ENCODE measurements around the gene ZDHHC5.
"Not testable (repeated sequence)": the region's sequence is repeated elsewhere in the genome, so short reads cannot be mapped to it uniquely, and the experiment has no call there.

ZDHHC5 gene

DNA sequence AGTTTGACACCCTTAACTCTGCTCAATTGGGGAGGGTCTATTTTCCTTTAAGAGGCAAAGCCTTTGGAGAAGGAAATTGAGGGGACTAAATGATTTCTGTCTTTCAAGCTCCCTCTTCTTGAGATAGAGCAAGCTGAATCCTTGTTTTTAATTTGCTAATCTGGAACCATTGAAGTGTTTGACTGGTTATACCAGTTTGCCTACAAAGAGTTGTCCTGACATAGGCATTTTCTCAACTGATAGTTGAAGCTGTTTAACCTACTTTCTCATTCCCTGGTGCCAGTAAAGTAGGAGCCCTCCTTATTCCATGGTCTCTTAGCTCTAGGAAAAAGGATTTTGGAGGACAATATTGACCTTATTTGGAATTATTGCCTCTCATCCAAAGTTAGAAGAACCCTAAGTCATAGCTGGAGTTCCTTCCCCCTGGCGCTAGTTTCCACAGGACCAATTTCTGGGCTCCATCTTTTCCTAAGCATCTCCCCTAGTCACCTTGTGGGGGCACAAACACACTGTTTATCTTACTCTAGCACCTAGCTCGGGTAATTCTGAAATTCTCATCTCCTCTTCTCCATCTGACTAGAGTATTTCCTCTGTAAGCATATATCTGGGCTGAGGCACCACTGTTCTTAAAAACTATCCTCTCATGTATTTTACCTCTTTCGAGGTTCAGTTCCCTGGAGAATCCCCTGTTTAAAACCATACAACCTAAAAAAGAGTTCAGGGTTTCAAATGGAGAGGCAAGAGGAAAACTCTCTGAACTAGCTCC, 7.4 kb downstream of the ZDHHC5 start:
- no peak for DNase-seq

DNA sequence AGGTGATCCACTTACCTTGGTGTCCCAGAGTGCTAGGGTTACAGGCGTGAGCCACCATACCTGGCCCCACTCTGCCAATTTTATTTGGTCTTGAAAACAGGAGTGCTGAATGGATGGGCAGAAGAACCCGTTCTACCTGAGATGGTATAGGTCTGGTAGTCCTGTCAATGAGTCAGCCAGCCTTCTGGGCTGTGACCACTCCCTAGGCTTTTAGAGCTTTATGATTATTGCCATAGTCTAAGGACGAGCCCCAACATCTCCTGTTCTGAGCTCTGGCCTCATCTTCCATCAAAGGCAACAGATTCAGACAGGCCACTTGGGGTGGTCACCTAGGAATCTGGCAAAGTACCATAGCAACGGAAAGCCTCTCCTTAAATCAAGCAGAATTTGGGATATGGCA, 11.5 kb downstream of the ZDHHC5 start:
- DNase-seq, result no peak

DNA sequence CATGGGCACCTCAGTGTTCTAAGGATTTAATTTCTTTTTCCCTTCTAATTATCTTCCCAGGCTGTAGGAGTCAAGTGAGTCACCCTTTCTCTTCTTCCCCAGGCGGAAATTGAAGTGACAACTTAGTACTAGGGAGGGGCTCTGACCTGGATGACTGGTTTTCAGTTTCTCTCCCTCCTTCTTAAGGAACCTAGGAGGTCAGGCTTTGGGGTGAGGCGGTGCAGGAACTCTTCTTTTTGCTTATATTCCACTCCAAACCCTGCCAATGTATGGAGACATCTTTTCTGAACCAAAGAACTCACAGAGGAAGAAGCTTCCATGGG, 12.6 kb downstream of the ZDHHC5 start:
- no peak for DNase-seq

DNA sequence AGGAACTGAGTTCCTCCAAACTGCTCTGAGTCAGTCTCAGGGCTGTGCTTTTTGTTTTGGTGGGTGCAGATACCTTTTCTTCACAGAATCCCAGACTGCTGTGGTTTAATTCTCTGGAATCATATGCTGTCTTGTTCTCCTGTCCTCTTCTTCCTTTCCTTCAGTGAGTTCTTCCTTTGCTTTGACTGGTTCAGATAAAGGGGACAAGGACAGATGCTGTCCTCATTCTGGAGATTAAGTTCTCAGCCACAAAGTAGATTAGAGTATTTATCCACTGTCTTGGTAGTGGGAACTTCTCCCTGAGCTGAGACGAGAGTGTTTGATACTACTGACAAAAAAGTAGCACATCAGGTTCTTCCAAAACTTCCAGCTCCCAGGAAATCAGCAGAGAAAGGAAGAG, 13.3 kb downstream of the ZDHHC5 start:
- DNase-seq, result no peak

DNA sequence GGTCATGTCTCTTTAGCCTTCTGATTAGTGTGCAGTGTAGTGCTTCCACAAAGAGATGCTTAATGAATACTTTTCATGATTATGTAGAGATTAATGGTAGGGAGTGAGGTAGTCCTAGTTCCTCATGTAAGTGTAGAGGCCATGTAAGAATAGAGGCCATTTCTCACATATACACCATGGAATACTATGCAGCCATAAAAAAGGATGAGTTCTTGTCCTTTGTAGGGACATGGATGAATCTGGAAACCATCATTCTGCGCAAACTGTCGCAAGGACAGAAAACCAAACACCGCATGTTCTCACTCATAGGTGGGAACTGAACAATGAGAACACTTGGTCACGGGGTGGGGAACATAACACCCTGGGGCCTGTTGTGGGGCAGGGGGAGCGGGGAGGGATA, 22.6 kb downstream of the ZDHHC5 start:
- not testable (repeated sequence) for DNase-seq

DNA sequence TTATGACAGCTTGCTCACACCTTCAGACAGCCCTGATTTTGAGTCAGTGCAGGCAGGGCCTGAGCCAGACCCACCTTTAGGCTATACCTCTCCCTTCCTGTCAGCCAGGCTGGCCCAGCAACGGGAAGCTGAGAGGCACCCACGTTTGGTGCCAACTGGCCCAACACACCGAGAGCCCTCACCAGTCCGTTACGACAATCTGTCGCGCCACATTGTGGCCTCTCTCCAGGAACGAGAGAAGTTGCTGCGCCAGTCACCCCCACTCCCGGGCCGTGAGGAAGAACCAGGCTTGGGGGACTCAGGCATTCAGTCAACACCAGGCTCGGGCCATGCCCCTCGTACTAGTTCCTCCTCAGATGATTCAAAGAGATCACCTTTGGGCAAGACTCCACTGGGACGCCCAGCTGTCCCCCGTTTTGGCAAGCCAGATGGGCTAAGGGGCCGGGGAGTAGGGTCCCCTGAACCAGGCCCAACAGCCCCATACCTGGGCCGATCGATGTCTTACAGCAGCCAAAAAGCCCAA, 31.0 kb downstream of the ZDHHC5 start:
- no peak for DNase-seq

DNA sequence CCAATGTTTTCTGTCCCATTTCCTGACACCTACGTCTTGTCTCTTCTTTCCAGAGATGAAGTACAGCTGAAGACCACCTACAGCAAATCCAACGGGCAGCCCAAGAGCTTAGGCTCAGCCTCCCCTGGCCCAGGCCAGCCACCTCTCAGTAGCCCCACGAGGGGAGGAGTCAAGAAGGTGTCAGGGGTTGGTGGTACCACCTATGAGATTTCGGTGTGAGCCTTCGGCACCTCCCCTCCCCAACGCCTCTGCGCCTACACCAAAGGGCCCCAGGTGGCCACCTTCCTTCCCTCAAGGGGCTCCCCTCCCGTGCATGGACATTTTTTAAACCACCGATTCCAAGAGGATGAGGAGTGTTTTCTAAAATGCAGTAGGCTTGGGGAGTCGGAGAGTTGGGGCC, 31.9 kb downstream of the ZDHHC5 start:
- no peak for DNase-seq

DNA sequence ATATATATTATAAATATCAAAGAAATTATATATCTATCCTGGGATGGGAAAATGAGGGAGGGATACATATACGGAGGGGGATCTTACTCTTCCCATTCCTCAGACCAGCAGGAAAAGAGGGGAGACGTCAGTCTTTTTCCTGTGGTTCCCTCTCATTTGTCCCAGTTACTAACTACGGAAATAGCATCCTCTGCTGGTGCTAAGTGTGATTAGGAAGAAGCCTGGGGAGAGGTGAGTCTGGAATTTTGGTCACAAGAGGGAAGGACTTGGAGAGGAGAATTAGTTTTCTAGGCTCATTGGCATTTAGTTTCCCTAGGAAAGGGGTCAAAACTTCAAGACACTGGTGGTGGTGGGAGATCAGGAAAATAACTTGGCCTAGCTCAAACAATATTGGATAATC, 32.5 kb downstream of the ZDHHC5 start:
- DNase-seq, result no peak

DNA sequence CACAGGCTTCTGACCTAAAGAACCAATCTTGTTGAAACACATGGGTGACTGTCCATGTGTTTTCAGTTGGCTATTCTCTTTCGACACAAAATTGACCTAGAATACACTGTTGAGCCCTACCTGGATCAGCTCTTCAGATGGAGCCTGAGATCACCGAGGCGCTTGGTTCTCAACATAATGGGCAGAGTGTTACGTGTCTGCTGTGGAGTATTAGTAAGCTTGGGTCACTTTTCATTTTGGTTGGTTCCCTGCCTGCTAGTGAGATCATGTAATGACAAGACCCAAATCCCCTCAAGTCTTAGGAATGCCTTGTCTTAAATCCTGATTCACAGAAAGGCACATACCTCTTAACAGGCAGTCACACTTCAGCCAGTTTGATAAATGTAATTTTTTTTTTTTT, 35.4 kb downstream of the ZDHHC5 start:
- DNase-seq, result no peak

DNA sequence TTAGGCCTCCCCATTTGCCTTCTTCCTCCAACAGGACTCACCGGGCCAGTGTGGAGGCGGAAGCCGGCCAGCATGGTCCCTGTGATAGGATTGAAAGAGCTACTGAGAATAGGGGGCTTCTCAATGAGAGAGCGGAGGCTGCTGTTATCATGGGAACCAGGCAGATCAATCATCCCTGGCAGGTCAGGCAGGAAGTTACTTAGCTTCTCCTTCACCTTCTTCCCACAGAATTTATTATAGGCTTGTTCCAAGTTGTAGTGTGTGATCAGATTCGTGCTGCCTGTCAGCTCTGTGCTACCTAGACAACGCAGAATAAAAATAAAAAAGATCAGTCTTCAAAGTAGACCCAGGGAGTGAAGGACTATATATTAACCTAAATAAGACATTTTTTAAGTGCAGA, 37.0 kb downstream of the ZDHHC5 start:
- no peak for DNase-seq

DNA sequence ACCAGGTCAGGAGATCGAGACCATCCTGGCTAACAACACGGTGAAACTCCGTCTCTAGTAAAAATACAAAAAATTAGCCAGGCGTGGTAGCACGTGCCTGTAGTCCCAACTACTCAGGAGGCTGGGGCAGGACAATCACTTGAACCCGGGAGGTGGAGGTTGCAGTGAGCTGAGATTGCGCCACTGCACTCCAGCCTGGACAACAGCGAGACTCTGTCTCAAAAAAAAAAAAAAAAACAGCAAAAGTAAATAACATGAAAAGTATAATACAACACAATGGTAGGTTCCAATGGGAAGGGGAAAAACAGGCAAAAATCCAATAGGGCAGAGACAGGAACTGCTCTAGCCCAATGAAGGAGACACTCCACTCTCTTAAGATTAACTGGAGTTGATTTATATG, 37.5 kb downstream of the ZDHHC5 start:
- not testable (repeated sequence) for DNase-seq

DNA sequence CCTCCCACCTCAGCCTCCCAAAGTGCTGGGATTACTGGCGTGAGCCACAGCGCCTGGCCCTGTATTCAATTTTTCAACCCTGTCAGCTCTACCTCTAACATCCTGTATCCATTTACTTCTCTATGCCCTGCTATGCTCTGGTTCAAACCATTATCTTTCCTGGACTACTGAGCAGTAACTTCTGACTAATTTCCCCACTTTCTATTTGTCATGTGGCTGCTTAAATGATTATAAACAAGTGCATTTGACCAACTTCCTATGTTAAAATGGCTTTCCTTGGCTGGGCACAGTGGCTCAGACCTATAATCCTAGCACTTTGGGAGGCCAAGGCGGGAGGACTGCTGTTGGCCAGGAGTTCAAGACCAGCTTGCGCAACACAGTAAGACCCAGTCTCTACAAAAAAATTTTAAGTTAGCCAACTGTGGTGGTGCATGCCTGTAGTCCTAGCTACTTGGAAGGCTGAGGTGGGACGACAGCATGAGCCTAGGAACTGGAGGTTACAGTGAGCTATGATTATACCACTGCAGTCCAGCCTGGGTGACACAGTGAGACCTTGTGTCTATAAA, 42.0 kb downstream of the ZDHHC5 start:
- no peak for DNase-seq

DNA sequence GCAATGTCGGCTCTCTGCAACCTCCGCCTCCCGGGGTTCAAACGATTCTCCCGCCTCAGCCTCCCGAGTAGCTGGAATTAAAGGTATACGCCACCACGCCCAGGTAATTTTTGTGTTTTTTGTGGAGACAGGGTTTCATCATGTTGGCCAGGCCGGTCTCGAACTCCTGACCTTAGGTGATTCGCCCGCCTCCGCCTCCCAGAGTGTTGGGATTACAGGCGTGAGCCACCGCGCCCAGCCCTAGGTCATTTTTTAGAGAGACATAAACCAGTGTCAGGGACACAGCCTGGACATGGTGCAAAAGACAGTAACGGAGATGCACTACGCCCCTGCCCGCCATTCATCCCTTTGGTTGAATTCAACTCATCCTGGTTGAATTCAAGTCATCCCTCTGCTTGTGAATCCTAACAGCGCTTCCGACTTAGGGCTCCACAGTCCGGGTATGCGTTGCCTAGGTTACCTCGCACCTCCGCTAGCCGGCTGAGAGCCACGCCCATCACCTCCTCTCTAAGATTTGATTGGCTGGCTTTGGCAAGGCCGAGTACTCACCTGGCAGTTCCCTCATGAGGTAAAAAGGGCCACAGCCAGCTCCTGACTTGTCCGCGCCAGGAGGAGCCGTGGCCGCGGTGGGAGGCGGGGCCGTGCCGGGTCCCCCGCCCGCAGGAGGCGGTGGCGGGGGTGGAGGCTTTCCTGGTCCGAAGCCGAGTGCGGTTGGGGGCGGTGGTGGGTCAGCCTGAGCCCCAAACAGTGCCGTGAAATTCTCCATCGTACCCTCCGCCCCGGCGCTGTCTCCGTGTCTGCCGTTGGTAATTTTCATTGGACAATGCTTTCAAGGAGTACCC, 43.7 kb downstream of the ZDHHC5 start, which contains the start of gene MED19:
Gene MED19, minus strand, starts transcription at position 802 of the 842 bp plus-strand sequence. Its CDS starts 36 bp downstream, at position 766.
- peak; percentile 80 for DNase-seq

DNA sequence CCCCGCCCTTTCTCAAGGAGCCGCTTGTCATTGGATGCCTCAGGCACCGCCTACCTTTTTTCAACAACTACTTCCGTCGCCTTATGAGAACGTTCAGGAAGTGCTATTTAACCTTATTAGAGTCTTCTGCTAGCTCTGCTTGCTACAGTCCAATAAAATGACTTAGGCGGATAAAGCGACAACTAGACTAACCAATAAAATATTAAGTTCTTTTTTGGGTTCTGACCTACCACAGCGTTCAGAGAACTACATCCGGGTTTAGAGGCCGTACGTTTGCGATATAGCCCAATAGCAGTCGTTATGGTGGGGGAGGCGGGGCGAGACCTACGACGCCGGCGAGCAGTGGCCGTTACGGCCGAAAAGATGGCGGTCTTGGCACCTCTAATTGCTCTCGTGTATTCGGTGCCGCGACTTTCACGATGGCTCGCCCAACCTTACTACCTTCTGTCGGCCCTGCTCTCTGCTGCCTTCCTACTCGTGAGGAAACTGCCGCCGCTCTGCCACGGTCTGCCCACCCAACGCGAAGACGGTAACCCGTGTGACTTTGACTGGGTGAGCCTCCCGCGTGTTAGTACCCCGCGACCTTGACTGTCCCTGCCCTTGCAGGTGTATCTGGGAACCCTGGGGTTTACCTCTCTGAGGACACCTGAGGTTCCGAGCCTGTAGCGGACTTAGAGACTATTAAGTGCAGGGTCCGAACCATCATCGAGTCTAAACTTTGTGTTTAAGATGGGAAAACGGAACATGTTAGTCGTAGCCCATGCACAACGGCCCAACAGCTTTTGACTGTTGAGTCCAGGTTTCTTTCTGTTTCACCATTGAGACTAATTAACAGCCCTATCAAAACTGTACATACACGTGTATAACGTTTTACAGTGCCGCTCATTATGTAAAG, 44.6 kb downstream of the ZDHHC5 start, which contains the start of gene TMX2:
Gene TMX2, plus strand, starts transcription at position 338 of the 895 bp plus-strand sequence. Its CDS starts 26 bp downstream, at position 364.
- DNase-seq, result peak; percentile 90

DNA sequence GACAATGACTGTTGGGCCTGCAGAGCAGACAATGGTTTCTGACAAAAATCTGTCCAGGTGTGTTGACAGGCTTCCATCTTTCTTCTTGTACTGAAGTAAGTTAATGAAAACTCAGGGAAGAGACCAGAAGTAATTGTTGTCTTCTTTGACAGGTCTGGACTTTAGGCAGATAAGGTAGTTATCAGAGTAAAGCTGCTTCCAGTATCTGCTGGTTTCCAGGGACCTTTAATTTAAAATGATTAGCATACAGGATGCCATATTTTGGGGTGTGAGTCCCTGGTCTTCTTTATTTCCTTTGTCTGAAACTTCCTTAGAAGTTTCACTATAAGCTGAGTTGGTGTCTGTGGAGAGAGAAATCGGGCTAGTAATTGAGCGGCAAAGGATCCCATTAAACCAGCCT, 45.9 kb downstream of the ZDHHC5 start:
- DNase-seq, result no peak

DNA sequence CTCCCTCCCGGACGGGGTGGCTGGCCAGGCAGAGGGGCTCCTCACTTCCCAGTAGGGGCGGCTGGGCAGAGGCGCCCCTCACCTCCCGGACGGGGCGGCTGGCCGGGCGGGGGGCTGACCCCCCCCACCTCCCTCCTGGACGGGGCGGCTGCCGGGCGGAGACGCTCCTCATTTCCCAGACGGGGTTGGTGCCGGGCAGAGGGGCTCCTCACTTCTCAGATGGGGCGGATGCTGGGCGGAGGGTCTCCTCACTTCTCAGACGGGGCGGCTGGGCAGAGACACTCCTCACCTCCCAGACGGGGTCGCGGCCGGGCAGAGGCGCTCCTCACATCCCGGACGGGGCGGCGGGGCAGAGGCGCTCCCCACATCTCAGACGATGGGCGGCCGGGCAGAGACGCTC, 48.8 kb downstream of the ZDHHC5 start:
- not testable (repeated sequence) for DNase-seq

DNA sequence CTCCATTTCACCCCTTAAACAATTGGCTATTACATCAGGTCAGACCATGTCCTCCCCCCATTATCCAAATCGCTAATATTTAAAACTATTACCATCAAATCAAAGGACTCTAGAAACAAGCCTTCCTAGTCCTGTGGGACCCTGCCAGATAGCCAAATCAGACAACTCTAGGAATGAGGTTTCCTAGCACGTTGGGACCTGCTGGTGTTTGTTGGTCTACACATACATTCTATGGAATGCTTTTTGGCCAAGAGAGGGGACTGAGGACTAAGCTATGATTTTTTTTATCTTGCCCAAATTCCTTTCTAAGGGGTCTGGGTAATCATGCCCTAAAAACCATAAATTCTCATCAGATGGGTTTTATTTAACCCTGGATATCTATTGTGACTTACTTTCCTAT, 59.3 kb downstream of the ZDHHC5 start:
- no peak for DNase-seq

DNA sequence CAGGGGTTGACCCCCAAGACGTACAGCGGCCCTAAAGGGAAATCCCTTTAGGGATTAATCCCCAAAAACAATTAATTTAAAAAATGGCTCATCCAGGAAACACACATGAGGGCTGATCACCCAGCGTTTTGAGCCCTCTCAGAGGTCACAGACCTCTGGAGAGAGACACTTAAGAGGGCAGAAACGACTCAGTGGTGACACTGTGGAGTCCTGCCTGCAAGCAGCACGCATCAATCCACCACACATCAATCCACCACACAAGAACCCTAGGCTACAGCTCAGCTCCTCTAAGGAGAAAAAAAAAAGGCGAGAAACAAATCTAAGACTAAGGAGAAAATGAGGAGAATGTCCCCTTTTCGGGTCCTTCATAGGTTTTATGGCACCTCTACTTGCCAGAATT, 60.9 kb downstream of the ZDHHC5 start:
- DNase-seq, result no peak

DNA sequence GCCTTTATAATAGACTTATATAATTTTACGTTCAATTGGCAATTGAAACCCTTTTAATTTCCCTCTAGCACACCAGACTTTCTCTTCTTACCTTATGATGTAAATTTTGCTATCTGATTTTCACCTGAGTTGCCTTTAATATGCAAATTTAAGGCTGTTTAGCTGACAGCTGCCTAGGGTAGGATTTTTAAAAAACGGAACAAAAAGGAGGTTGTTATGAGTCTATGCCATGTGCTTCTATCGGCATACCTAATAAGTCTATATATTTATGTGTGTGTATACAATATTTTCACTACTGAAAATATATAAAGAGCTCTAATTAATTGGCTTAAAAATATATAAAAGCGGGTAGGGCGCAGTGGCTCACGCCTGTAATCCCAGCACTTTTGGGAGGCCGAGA, 61.6 kb downstream of the ZDHHC5 start:
- DNase-seq, result no peak

DNA sequence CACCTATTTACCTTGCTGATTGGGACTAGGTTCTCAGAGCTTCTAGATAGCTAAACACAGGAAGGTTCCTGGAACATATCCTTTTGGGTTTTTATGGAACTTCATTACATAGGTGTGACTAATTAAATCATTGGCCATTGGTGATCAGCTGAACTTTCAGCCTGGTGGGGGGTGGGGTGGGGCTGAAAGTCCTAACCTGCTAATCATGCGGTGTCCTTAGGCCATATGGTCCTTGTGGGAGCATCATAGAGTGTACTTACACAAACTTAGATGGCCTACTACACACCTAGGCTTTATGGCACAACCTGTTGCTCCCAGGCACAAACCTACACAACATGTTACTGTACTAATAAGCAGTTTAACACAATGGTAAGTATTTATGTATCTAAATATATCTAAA, 64.7 kb downstream of the ZDHHC5 start:
- no peak for DNase-seq

DNA sequence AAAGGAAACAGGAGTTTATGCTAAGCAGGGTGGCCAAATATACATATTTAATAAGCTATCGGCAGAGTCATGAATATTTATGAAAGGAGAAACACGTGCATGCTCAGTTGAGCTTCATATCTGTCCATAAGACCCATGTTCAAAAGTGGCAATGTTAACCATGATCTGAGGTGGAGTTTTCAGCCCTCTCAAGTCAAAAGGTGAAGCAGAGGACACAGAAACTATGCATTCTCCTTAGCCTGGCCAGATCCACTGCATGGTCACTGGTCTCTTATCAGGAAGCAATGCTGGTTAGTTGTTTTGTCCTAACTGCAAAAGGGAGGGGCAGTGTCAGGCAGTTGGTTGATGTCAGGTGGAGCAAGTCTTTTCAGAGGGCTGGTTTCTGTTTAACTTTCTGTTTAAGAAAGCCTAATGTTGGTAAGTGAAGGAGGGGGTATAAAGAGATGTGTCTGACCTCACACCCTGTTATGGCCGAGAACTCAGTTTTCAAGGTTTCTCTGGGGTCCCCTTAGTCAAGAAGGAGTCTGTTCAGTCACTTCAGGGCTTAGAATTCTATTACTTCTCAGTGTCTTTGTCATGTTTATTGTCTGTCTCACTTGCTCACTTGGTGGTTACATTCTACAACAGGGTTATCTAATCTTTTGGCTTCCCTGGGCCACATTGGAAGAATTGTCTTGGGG, 67.8 kb downstream of the ZDHHC5 start:
- no peak for DNase-seq

Measured in CD4-positive, alpha-beta T cell treated with Interleukin-17A for 4 hours (primary cell).